Calu3 (cell line): ENCODE measurements around the gene ATP5ME. TPM values are rescaled to one million over a fixed set of nuclear protein-coding genes. Genes with fewer than 3 reads are reported as not detected.
"Not testable (repeated sequence)": the region's sequence is repeated elsewhere in the genome, so short reads cannot be mapped to it uniquely, and the experiment has no call there.

ENCODE experiments used
- BruUV-seq: library from RNA; stranded (reverse); fragments of 400-500 nt; replicated peaks from 2 replicates; lab custom pipeline; 2021; lab: Mats Ljungman, UMichigan
- CTCF ChIA-PET: fragments of 300-600 bp; sonication (Branson Sonifier 250); formaldehyde crosslinking; loops from one replicate; lab custom pipeline; 2022; ENCODE audit warnings: antibody characterized with exemption; lab: Charles Lee
- DNase-seq: peaks from one replicate; pipeline ENCODE4 v3.0.0; 2022
- H3K27ac Mint-ChIP-seq: one replicate; pipeline ENCODE4 v1.8.0; 2022; ENCODE audit warnings: mixed read lengths; ENCODE audit not compliant: unreplicated experiment
- H3K27me3 Mint-ChIP-seq: one replicate; pipeline ENCODE4 v1.8.0; 2022; ENCODE audit warnings: mixed read lengths; ENCODE audit not compliant: unreplicated experiment
- H3K36me3 Mint-ChIP-seq: one replicate; pipeline ENCODE4 v1.8.0; 2022; ENCODE audit warnings: mild to moderate bottlenecking, moderate library complexity, mixed read lengths; ENCODE audit not compliant: insufficient read depth, unreplicated experiment
- H3K4me1 Mint-ChIP-seq: one replicate; pipeline ENCODE4 v1.8.0; 2022; ENCODE audit warnings: mild to moderate bottlenecking, low read depth, mixed read lengths; ENCODE audit not compliant: unreplicated experiment
- H3K4me3 Mint-ChIP-seq: one replicate; pipeline ENCODE4 v1.8.0; 2022; ENCODE audit warnings: mild to moderate bottlenecking, low read depth, moderate library complexity, mixed read lengths; ENCODE audit not compliant: unreplicated experiment
- H3K9me3 Mint-ChIP-seq: one replicate; pipeline ENCODE4 v1.8.0; 2022; ENCODE audit warnings: low read depth, mixed read lengths; ENCODE audit not compliant: unreplicated experiment
- CTCF ChIP-seq: fragments of 200-600 bp; IDR thresholded peaks from one replicate; pipeline ENCODE4 v1.8.0; 2022; ENCODE audit warnings: antibody characterized with exemption; ENCODE audit not compliant: unreplicated experiment
- intact Hi-C: fragments of 100-400 bp; cut with micrococcal nuclease; formaldehyde crosslinking; loops from one replicate; pipeline ENCODE4 v1.10.0; 2022; ENCODE audit not compliant: unreplicated experiment
- total RNA-seq: library from RNA; stranded (reverse); gene quantifications from 2 replicates; pipeline ENCODE4 v1.2.3, GENCODE V29; 2022

Gene ATP5ME
- total RNA-seq, 1 experiment from 2014 or later: 124 TPM

- CTCF ChIA-PET: no interaction called here
- no peak for DNase-seq
- H3K27ac Mint-ChIP-seq: no peak overlapping the region
Observed at GRCh38 chr4:635851-636627, 38.0 kb downstream of the ATP5ME start.

DNA sequence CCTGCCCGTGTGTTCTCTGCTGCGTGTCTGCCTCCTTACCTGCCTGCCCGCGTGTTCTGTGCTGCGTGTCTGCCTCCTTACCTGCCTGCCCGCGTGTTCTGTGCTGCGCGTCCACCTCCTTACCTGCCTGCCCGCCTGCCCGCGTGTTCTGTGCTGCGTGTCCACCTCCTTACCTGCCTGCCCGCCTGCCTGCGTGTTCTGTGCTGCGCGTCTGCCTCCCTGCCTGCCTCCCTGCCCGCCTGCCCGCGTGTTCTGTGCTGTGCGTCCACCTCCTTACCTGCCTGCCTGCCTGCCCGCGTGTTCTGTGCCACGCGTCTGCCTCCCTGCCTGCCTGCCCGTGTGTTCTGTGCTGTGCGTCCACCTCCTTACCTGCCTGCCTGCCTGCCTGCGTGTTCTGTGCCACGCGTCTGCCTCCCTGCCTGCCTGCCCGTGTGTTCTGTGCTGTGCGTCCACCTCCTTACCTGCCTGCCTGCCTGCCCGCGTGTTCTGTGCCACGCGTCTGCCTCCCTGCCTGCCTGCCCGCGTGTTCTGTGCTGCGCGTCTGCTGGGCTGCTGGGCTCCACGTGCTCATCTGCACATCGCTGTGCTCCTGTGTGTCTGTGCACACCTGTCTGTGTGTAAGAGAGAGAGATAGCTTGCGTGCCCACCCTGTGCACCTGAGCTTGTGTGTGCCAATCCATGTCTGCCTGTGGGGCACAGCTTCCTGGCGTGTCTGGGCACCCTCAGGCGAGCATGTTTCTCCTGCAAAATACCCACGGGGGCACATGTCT, 38.8 kb downstream of the ATP5ME start:
- DNase-seq, H3K27ac Mint-ChIP-seq, H3K4me1 Mint-ChIP-seq, intact Hi-C loops, H3K36me3 Mint-ChIP-seq, H3K27me3 Mint-ChIP-seq, BruUV-seq, CTCF ChIA-PET, H3K4me3 Mint-ChIP-seq: not testable (repeated sequence)
- peaks cover 14% of the 10 kb centered on the region for H3K9me3 Mint-ChIP-seq

More at GRCh38 chr4:635851-636627, 38.0 kb downstream of the ATP5ME start:
- no peaks in the 10 kb centered on the region for H3K36me3 Mint-ChIP-seq
- intact Hi-C loops: no loop called here
- H3K27me3 Mint-ChIP-seq: no peaks in the 10 kb centered on the region
- no TSS peak for BruUV-seq
- TF ChIP-seq CTCF: no peak
- no peak overlapping the region for H3K4me3 Mint-ChIP-seq
- no peaks in the 10 kb centered on the region for H3K4me1 Mint-ChIP-seq
- H3K9me3 Mint-ChIP-seq: peaks cover 13% of the 10 kb centered on the region

DNA sequence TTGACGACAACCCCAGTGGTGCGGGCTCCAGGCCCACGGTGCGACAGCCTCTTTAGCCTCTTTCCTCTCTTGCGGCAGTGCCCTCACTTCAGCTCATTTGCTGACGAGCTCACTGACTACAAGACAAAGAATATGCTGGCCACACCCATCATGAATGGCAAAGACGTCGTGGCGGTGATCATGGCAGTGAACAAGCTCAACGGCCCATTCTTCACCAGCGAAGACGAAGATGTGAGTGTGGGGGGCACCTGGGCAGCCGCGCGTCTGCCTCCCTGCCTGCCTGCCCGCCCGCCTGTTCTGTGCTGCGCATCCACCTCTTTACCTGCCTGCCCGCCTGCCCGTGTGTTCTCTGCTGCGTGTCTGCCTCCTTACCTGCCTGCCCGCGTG, 39.5 kb downstream of the ATP5ME start:
- H3K27me3 Mint-ChIP-seq: no peaks in the 10 kb centered on the region
- DNase-seq: no peak
- no TSS peak for BruUV-seq
- CTCF ChIA-PET: no interaction called here
- H3K4me3 Mint-ChIP-seq: no peak overlapping the region
- H3K9me3 Mint-ChIP-seq: peaks cover 16% of the 10 kb centered on the region
- intact Hi-C loops: no loop called here
- no peaks in the 10 kb centered on the region for H3K4me1 Mint-ChIP-seq
- H3K27ac Mint-ChIP-seq: no peak overlapping the region
- no peak for TF ChIP-seq CTCF
- peaks cover 6% of the 10 kb centered on the region for H3K36me3 Mint-ChIP-seq

GRCh38 chr4:633976-634598, 40.0 kb downstream of the ATP5ME start:
- Mint-ChIP-seq H3K4me3 (no peak overlapping the region), H3K36me3 (peaks cover 7% of the 10 kb centered on the region), H3K9me3 (peaks cover 16% of the 10 kb centered on the region), H3K4me1 (no peaks in the 10 kb centered on the region), H3K27me3 (no peaks in the 10 kb centered on the region), H3K27ac (no peak overlapping the region)
- intact Hi-C loops: no loop called here
- CTCF ChIA-PET: no interaction called here
- DNase-seq: no peak
- no TSS peak for BruUV-seq
- no peak for TF ChIP-seq CTCF
